ENCODE results near the gene ATP8A1.

ATP8A1 gene

DNA sequence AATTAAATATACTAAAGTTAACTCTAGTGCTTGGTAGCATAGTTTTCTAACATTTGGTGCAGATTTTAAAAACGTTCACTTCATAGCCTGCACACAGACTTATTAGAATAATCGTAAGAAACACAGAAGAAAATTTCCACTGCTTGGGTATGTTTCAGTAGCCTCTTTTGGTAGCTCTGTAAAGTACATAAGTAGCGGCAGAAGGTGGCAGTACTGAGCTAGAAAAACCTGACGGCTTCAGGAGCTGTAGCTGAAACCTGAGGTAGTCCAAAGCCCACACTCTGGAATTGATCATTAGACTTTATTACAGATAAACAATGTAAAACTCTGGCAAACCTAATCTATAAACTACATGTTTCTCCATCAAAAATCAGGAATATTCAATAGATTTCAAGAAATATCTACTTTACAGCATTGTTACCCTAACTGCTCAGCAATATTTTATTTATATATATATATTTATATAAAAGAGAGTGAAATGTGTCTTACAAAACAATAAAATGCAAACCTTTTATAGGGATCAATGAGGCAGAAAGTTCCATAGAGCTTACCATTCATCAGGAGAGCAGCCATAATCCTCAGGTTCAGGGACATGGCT is 88.2 kb downstream of the ATP8A1 start:
- Histone ChIP-seq H3K9ac (ENCODE audit: low read depth, low read length) (no peak overlapping the region), H3K27ac (ENCODE audit: low read depth, low read length) (no peak overlapping the region), H3K4me3 (ENCODE audit: low read depth, low read length) (no peak overlapping the region), H3K27me3 (ENCODE audit: control insufficient read depth, insufficient read depth, low read length) (no peaks in the 10 kb centered on the region), H3K9me3 (ENCODE audit: control insufficient read depth, insufficient read depth, low read length) (no peaks in the 10 kb centered on the region), H3K4me1 (ENCODE audit: control insufficient read depth, insufficient read depth, low read length) (no peaks in the 10 kb centered on the region), H3K36me3 (ENCODE audit: control insufficient read depth, insufficient read depth, low read length) (no peaks in the 10 kb centered on the region)

DNA sequence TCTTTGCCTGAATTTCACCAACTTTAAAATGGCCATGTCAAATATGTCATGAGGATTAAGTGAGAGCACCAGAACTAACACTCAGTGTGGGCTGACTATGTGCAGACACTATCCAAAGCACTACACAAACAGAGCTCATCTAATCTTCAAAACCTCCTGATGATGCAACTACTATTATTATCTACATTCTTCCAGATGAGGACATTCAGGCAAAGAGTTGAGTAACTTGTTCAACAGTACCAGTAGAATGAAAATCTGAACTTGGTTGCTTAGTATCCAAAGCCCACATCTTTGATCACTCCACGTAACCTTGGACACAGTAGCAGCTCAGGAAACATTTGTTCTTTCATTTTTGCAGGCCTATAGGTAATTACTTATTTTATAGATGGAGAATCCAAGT is 90.1 kb downstream of the ATP8A1 start:
- H3K27me3 ChIP-seq (ENCODE audit: control insufficient read depth, insufficient read depth, low read length) = no peaks in the 10 kb centered on the region
- H3K4me1 ChIP-seq (ENCODE audit: control insufficient read depth, insufficient read depth, low read length) = no peaks in the 10 kb centered on the region
- H3K36me3 ChIP-seq (ENCODE audit: control insufficient read depth, insufficient read depth, low read length) = no peaks in the 10 kb centered on the region; the same call in 1 of the 2 replicates
- H3K9ac ChIP-seq (ENCODE audit: low read depth, low read length) = no peak overlapping the region
- no peak overlapping the region for H3K27ac ChIP-seq (ENCODE audit: low read depth, low read length)
- no peak overlapping the region for H3K4me3 ChIP-seq (ENCODE audit: low read depth, low read length)
- H3K9me3 ChIP-seq (ENCODE audit: control insufficient read depth, insufficient read depth, low read length) = no peaks in the 10 kb centered on the region

DNA sequence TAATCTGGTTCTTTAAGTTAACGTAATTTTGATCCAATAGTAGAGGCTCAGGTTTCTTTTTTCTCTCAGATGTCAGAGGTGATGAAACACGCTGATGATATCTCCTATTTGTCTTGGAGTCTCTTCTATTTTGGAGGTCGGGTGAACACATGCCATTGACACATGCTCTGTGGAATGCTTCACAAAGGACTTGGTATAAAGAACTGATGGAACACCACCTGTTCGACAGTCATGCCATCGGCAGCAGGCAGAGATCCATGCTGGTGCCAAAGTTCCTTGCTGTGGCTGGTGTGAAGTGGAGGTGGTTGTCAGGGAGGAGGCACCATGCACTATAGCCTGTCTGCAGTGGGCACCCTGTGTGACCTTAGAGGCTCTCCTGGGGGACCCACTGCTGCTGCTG is 94.9 kb downstream of the ATP8A1 start:
- Histone ChIP-seq H3K9ac (ENCODE audit: low read depth, low read length) (no peak overlapping the region), H3K36me3 (ENCODE audit: control insufficient read depth, insufficient read depth, low read length) (no peaks in the 10 kb centered on the region; the same call in 1 of the 2 replicates), H3K4me1 (ENCODE audit: control insufficient read depth, insufficient read depth, low read length) (no peaks in the 10 kb centered on the region), H3K9me3 (ENCODE audit: control insufficient read depth, insufficient read depth, low read length) (no peaks in the 10 kb centered on the region), H3K27me3 (ENCODE audit: control insufficient read depth, insufficient read depth, low read length) (no peaks in the 10 kb centered on the region), H3K4me3 (ENCODE audit: low read depth, low read length) (no peak overlapping the region), H3K27ac (ENCODE audit: low read depth, low read length) (no peak overlapping the region)

DNA sequence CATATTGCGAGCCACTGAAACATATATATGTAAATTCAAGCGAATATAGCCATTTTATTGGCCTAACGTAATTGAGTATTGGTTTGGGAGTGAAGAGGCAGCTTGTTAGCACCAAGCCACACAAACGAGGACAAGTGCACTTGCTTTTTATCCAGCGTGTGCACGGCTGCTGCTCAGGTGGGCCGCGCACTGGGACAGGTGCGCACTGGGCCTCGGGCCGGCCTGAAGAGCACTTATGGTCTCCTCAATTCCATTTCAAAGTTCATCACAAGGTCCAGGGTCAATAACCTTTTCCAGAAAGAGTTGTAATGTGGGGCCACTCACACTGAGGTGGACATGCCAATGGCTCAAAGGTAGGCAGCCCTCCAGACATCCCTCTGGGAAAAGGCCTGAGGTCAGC is 95.9 kb downstream of the ATP8A1 start:
- H3K27ac ChIP-seq (ENCODE audit: low read depth, low read length) = no peak overlapping the region
- no peaks in the 10 kb centered on the region for H3K9me3 ChIP-seq (ENCODE audit: control insufficient read depth, insufficient read depth, low read length)
- no peak overlapping the region for H3K4me3 ChIP-seq (ENCODE audit: low read depth, low read length)
- H3K4me1 ChIP-seq (ENCODE audit: control insufficient read depth, insufficient read depth, low read length) = no peaks in the 10 kb centered on the region
- H3K36me3 ChIP-seq (ENCODE audit: control insufficient read depth, insufficient read depth, low read length) = no peaks in the 10 kb centered on the region; the same call in 1 of the 2 replicates
- no peak overlapping the region for H3K9ac ChIP-seq (ENCODE audit: low read depth, low read length)
- H3K27me3 ChIP-seq (ENCODE audit: control insufficient read depth, insufficient read depth, low read length) = no peaks in the 10 kb centered on the region

DNA sequence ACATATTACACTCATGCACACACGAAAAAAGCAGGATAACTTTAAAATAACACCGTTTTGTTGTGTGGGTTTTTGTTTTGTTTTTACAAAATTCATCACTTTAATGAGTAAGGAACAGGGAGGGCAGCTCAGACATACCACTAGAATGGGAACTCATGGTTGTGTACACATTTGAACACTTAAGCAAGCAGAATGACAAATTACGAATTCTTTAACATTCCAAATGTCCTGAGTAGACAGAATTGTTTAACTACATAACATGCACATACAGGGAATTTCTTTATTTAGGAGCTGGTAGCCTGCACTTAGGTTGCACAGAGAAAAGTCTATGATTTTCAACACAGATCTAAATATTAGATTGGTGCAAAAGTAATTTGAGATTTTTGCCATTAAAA is 96.4 kb downstream of the ATP8A1 start:
- Histone ChIP-seq H3K9ac (ENCODE audit: low read depth, low read length) (no peak overlapping the region), H3K4me3 (ENCODE audit: low read depth, low read length) (no peak overlapping the region), H3K36me3 (ENCODE audit: control insufficient read depth, insufficient read depth, low read length) (no peaks in the 10 kb centered on the region; the same call in 1 of the 2 replicates), H3K27me3 (ENCODE audit: control insufficient read depth, insufficient read depth, low read length) (no peaks in the 10 kb centered on the region), H3K27ac (ENCODE audit: low read depth, low read length) (no peak overlapping the region), H3K4me1 (ENCODE audit: control insufficient read depth, insufficient read depth, low read length) (no peaks in the 10 kb centered on the region), H3K9me3 (ENCODE audit: control insufficient read depth, insufficient read depth, low read length) (no peaks in the 10 kb centered on the region)

DNA sequence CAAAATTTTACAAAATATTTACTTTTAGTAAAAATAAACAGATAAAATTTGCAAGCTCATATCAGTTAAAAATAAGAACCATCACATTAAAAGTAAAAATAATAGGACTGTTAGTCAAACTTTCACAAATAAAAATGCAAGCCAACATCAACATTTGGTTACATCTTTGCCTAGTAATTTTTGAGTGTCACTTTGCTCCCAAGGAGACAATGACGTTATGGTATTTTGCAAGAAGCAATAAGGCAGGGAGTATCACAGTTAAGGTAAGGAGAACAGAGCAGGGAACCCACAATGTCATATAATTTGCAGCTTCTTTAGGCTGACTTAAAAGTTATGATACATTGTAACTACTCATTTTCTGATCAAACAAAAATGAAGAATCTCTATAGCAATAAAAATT is 98.7 kb downstream of the ATP8A1 start:
- Histone ChIP-seq H3K9me3 (ENCODE audit: control insufficient read depth, insufficient read depth, low read length) (no peaks in the 10 kb centered on the region), H3K27ac (ENCODE audit: low read depth, low read length) (no peak overlapping the region), H3K36me3 (ENCODE audit: control insufficient read depth, insufficient read depth, low read length) (no peaks in the 10 kb centered on the region; the same call in 1 of the 2 replicates), H3K27me3 (ENCODE audit: control insufficient read depth, insufficient read depth, low read length) (no peaks in the 10 kb centered on the region), H3K4me1 (ENCODE audit: control insufficient read depth, insufficient read depth, low read length) (no peaks in the 10 kb centered on the region), H3K9ac (ENCODE audit: low read depth, low read length) (no peak overlapping the region), H3K4me3 (ENCODE audit: low read depth, low read length) (no peak overlapping the region)

DNA sequence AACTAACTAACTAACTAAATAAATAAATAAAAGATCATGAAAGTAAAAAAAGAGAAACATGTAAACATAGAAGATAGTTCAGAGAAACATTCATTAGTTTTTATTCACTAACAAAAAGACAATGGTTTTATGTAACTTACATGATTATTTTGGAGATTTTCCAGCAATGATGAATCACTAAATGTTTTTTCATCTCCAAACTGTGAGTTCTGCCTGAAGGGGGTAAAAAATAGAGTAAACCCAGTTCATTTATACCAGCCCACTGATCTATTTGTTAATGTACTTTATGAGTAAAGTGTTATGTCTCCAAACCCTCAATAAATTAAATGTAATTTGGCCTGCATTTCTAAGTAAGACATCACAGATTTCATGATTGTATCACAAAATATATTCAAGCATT is 101.1 kb downstream of the ATP8A1 start:
- no peaks in the 10 kb centered on the region for H3K36me3 ChIP-seq (ENCODE audit: control insufficient read depth, insufficient read depth, low read length)
- no peak overlapping the region for H3K9ac ChIP-seq (ENCODE audit: low read depth, low read length)
- no peak overlapping the region for H3K4me3 ChIP-seq (ENCODE audit: low read depth, low read length)
- H3K27me3 ChIP-seq (ENCODE audit: control insufficient read depth, insufficient read depth, low read length) = no peaks in the 10 kb centered on the region
- no peak overlapping the region for H3K27ac ChIP-seq (ENCODE audit: low read depth, low read length)
- no peaks in the 10 kb centered on the region for H3K9me3 ChIP-seq (ENCODE audit: control insufficient read depth, insufficient read depth, low read length)
- H3K4me1 ChIP-seq (ENCODE audit: control insufficient read depth, insufficient read depth, low read length) = no peaks in the 10 kb centered on the region

DNA sequence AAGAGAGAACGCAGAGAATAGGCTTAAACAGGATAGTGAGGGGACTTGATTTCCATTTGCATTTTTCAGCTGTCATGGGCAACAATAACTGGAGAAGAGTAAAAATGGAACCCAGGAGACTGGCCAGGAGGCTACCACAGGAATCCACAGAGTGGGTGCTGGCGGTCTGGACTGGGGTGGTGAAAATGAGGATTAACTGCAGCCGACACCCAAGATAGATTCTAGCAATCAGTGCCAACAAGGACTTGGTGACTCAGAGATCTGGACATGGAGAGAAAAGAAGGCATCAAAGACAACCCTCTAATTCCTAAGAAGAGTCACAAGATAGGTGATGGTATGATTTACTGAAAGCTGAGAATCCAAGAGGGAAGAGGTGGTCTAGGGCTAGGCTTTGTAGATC is 102.8 kb downstream of the ATP8A1 start:
- Histone ChIP-seq H3K9me3 (ENCODE audit: control insufficient read depth, insufficient read depth, low read length) (no peaks in the 10 kb centered on the region), H3K4me1 (ENCODE audit: control insufficient read depth, insufficient read depth, low read length) (no peaks in the 10 kb centered on the region), H3K36me3 (ENCODE audit: control insufficient read depth, insufficient read depth, low read length) (no peaks in the 10 kb centered on the region), H3K9ac (ENCODE audit: low read depth, low read length) (no peak overlapping the region), H3K27me3 (ENCODE audit: control insufficient read depth, insufficient read depth, low read length) (no peaks in the 10 kb centered on the region), H3K4me3 (ENCODE audit: low read depth, low read length) (no peak overlapping the region), H3K27ac (ENCODE audit: low read depth, low read length) (no peak overlapping the region)

DNA sequence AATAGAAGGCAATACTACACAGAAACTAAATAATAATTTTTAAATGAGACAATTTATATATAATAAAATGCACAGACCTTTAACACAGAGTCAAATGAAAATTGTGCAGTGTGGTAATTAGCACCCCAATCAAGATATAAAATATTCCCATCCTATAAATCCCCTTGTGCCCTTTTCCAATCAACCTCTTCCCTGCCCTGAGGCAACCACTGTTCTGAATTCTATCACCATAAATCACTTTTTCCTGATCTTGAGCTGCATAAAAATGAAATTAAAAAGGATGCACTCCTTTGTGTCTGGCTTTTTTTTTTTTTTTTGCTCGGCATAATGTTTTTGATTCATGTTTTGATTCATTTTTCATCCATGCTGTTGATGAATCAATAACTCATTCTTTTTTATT is 107.0 kb downstream of the ATP8A1 start:
- no peaks in the 10 kb centered on the region for H3K9me3 ChIP-seq (ENCODE audit: control insufficient read depth, insufficient read depth, low read length)
- H3K36me3 ChIP-seq (ENCODE audit: control insufficient read depth, insufficient read depth, low read length) = no peaks in the 10 kb centered on the region
- H3K4me1 ChIP-seq (ENCODE audit: control insufficient read depth, insufficient read depth, low read length) = no peaks in the 10 kb centered on the region
- no peak overlapping the region for H3K27ac ChIP-seq (ENCODE audit: low read depth, low read length)
- H3K4me3 ChIP-seq (ENCODE audit: low read depth, low read length) = no peak overlapping the region
- H3K27me3 ChIP-seq (ENCODE audit: control insufficient read depth, insufficient read depth, low read length) = no peaks in the 10 kb centered on the region
- no peak overlapping the region for H3K9ac ChIP-seq (ENCODE audit: low read depth, low read length)

DNA sequence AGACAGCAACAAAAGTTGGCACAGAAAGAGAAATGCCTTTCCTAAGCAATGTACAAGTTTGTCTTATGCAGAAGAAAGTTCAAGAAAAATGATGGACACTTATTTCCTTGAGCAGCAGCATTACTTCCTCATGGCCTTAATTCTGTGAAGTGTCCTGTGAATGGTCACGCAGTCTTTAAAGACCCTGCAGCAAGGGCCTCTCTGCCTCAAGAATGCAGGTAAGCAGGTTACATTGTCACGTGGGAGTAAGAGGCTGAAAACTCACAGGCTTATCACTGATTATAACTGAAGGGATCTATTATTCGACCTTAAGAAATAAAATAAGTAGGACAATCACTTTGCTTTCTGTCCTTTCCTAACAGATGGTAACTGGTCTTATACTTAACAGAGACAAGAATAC is 109.1 kb downstream of the ATP8A1 start:
- Histone ChIP-seq H3K9me3 (ENCODE audit: control insufficient read depth, insufficient read depth, low read length) (no peaks in the 10 kb centered on the region), H3K4me1 (ENCODE audit: control insufficient read depth, insufficient read depth, low read length) (no peaks in the 10 kb centered on the region), H3K27ac (ENCODE audit: low read depth, low read length) (no peak overlapping the region), H3K9ac (ENCODE audit: low read depth, low read length) (no peak overlapping the region), H3K36me3 (ENCODE audit: control insufficient read depth, insufficient read depth, low read length) (no peaks in the 10 kb centered on the region), H3K4me3 (ENCODE audit: low read depth, low read length) (no peak overlapping the region), H3K27me3 (ENCODE audit: control insufficient read depth, insufficient read depth, low read length) (no peaks in the 10 kb centered on the region)

DNA sequence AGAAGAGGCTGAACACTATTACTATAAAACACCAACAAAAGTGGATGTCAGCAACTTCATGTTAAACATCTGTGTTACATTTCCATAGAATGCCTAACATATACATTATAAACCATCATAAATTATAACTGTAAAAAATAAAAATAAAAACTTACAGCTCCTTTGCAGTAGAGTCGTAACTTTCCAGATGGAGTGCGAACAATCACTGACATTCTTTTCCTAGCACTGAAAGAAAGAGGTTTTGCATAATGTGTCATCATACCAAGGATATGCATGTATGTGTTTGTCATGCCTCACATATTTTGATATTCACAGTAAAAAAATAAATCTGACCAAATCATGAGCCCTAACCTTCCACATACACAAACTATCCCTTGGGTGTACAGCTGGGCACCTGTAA is 113.1 kb downstream of the ATP8A1 start:
- no peaks in the 10 kb centered on the region for H3K36me3 ChIP-seq (ENCODE audit: control insufficient read depth, insufficient read depth, low read length)
- no peak overlapping the region for H3K9ac ChIP-seq (ENCODE audit: low read depth, low read length)
- H3K4me1 ChIP-seq (ENCODE audit: control insufficient read depth, insufficient read depth, low read length) = no peaks in the 10 kb centered on the region
- H3K27me3 ChIP-seq (ENCODE audit: control insufficient read depth, insufficient read depth, low read length) = no peaks in the 10 kb centered on the region
- H3K4me3 ChIP-seq (ENCODE audit: low read depth, low read length) = no peak overlapping the region
- no peak overlapping the region for H3K27ac ChIP-seq (ENCODE audit: low read depth, low read length)
- no peaks in the 10 kb centered on the region; the same call in 1 of the 2 replicates for H3K9me3 ChIP-seq (ENCODE audit: control insufficient read depth, insufficient read depth, low read length)

DNA sequence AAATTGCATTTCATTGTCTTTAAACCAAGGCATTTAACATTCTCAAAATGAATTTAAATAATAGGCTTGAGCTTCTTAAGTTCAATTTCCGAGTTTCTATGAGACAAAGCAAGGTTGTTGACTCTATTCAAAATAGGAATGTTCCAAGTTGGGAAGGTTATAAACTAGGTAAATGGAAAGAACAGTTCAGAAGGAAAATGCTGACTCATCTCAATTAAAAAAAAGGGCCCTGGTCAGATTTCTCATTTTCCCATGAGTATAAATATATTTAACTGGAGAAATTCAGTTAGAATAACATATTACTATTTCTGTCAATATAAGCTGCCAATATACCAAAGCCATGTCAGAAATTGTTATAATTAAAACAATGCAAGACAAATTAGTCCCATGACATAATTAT is 113.8 kb downstream of the ATP8A1 start:
- no peak overlapping the region for H3K27ac ChIP-seq (ENCODE audit: low read depth, low read length)
- H3K4me1 ChIP-seq (ENCODE audit: control insufficient read depth, insufficient read depth, low read length) = no peaks in the 10 kb centered on the region
- H3K36me3 ChIP-seq (ENCODE audit: control insufficient read depth, insufficient read depth, low read length) = no peaks in the 10 kb centered on the region
- no peak overlapping the region for H3K4me3 ChIP-seq (ENCODE audit: low read depth, low read length)
- no peak overlapping the region for H3K9ac ChIP-seq (ENCODE audit: low read depth, low read length)
- no peaks in the 10 kb centered on the region for H3K27me3 ChIP-seq (ENCODE audit: control insufficient read depth, insufficient read depth, low read length)
- H3K9me3 ChIP-seq (ENCODE audit: control insufficient read depth, insufficient read depth, low read length) = no peaks in the 10 kb centered on the region; the same call in 1 of the 2 replicates

Data from HUES48 (cell line).